ENCODE measurements around the gene ADCY7.

The ADCY7 gene

GRCh38 chr16:50248845-50249244, 17.5 kb upstream of the ADCY7 start:
- H3K4me3 ChIP-seq (ENCODE audit: low read depth, low read length), result no peak overlapping the region
- TF ChIP-seq, protein P1, sequence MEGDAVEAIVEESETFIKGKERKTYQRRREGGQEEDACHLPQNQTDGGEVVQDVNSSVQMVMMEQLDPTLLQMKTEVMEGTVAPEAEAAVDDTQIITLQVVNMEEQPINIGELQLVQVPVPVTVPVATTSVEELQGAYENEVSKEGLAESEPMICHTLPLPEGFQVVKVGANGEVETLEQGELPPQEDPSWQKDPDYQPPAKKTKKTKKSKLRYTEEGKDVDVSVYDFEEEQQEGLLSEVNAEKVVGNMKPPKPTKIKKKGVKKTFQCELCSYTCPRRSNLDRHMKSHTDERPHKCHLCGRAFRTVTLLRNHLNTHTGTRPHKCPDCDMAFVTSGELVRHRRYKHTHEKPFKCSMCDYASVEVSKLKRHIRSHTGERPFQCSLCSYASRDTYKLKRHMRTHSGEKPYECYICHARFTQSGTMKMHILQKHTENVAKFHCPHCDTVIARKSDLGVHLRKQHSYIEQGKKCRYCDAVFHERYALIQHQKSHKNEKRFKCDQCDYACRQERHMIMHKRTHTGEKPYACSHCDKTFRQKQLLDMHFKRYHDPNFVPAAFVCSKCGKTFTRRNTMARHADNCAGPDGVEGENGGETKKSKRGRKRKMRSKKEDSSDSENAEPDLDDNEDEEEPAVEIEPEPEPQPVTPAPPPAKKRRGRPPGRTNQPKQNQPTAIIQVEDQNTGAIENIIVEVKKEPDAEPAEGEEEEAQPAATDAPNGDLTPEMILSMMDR (IDR thresholded peaks at IDR 0.05; ENCODE audit: borderline replicate concordance, insufficient read depth, low read depth, low read length), result no peak

DNA sequence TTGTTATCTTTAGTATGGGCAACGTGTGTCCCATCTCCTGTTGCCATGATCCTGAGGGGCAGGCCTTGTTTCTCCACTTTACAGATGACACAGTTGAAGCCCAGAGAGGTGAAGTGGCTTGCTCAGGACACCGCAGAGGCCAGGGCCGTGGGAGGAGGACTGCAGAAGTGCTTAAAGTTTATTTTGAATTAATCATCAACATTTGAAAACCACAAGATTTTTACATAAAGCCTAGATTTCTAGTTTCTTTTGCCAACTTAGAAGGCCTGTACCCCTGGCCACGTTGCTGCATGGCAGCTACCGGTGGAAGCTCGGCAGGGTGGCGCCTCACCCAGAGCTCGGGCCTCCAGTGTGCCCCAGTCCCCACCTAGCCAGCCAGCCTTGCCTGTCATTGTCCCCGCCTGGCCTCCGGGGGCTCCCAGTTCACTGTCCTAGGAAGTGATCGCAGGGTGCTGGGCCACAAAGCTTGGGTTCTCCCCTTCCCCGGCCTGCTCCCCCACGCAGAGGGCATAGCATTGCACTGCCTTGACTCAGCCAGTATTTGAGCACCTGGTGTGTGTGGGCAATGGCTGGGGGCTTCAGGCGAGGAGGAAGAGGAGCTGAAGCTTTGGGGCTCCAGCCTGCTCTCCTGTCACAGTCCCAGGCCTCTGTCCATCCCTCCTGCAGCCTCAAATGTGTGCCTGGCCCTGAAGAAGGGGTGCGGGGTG, 14.8 kb upstream of the ADCY7 start:
- TF ChIP-seq, protein P1 (IDR thresholded peaks at IDR 0.05; ENCODE audit: borderline replicate concordance, insufficient read depth, low read depth, low read length), result no peak
- no peak overlapping the region for H3K4me3 ChIP-seq (ENCODE audit: low read depth, low read length)

DNA sequence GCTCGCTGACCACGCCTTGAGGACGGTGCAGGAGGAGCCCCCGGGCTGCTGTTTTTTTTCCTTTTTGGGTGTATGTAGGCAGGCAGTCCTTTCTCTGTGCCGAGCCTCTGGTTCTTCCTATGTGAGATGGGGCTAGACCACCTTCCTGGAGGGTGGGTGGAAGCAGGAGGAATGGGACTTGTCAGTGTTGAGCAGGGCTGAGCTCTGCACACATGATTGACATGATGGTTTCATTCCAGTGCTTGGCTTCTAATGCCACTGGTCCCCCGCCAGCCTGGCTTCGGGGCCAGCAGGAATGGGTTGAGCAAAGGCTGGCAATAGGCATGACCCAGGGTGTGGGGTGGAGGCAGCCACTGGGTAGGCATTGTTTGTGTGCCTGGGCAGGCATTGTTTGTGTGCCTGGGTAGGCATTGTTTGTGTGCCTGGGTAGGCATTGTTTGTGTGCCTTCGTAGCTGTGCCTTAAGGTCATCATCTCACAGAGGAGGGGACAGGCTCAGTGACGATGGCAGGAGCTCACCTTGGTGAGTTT, 14.2 kb upstream of the ADCY7 start:
- H3K4me3 ChIP-seq (ENCODE audit: low read depth, low read length), result no peak overlapping the region
- TF ChIP-seq, protein P1 (IDR thresholded peaks at IDR 0.05; ENCODE audit: borderline replicate concordance, insufficient read depth, low read depth, low read length), result no peak

DNA sequence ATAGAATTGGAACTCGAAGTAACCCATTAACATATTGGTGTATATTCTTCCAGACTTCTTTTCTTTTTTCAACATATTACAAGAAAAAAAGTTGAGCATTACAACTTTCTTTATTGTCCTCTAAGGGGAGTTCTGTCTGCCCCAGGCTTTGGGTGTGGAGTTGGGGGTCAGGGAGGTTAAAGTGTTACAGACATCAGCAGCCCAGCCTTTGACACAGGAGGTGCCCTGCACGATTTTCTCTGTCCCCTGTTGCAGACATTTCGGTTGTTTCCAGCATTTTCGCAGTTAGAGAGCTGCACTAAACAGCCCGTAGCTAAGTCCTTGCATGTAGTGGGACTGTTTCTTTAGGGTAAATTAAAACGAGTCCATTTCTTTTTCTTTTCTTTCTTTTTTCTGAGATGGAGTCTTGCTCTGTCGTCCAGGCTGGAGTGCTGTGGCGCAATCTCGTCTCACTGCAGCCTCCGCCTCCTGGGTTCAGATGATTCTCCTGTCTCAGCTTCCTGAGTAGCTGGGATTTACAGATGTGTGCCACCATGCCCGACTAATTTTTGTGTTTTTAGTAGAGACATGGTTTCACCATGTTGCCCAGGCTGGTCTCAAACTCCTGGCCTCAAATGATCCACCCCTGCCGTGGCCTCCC, 13.4 kb upstream of the ADCY7 start:
- TF ChIP-seq, protein P1 (IDR thresholded peaks at IDR 0.05; ENCODE audit: borderline replicate concordance, insufficient read depth, low read depth, low read length), result no peak
- H3K4me3 ChIP-seq (ENCODE audit: low read depth, low read length), result no peak overlapping the region

DNA sequence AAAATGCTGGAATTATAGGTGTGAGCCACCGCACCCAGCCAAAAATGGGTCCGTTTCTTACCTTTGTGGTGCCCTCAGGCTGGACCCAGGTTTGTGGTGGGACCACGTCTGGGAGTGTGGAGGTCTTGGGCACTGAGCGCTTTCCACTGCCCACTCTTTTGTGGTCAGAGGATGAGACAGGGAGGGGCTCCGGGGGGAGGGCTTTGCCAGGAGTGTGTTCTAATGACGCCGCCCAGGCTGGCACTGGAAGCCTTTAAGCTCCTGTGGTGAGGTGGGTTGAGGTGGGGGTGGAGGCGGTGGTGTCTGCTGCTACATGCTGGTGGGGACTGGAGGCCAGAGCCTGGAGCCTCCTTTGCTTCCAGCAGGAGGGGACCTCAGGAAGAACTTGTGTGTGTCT, 12.8 kb upstream of the ADCY7 start:
- TF ChIP-seq, protein P1 (IDR thresholded peaks at IDR 0.05; ENCODE audit: borderline replicate concordance, insufficient read depth, low read depth, low read length), result no peak
- no peak overlapping the region for H3K4me3 ChIP-seq (ENCODE audit: low read depth, low read length)

- TF ChIP-seq, protein P1 (IDR thresholded peaks at IDR 0.05; ENCODE audit: borderline replicate concordance, insufficient read depth, low read depth, low read length), result no peak
- H3K4me3 ChIP-seq (ENCODE audit: low read depth, low read length), result no peak overlapping the region
These were observed 12.3 kb upstream of the ADCY7 start for GRCh38 chr16:50254072-50254471.

- no peak overlapping the region for H3K4me3 ChIP-seq (ENCODE audit: low read depth, low read length)
- TF ChIP-seq, protein P1 (IDR thresholded peaks at IDR 0.05; ENCODE audit: borderline replicate concordance, insufficient read depth, low read depth, low read length), result no peak
These were observed 10.8 kb upstream of the ADCY7 start for GRCh38 chr16:50255538-50255937.

Measured in GM12875 (cell line).